HEK293T (cell line): ENCODE results near the gene NUP35.
"Not testable (repeated sequence)": the region's sequence is repeated elsewhere in the genome, so short reads cannot be mapped to it uniquely, and the experiment has no call there.

Source experiments
- BHLHE40 ChIP-seq: fragments of 450-650 bp; IDR thresholded peaks from 2 replicates; pipeline ENCODE4 v1.6.1; 2016; ENCODE audit warnings: mild to moderate bottlenecking, moderate library complexity, borderline replicate concordance
- CTBP1 ChIP-seq: fragments of 450-650 bp; IDR thresholded peaks from 2 replicates; pipeline ENCODE4 v1.6.1; 2016; ENCODE audit warnings: borderline replicate concordance
- FOXA1 ChIP-seq: fragments of 450-650 bp; IDR thresholded peaks from 2 replicates; pipeline ENCODE4 v1.6.1; 2016; ENCODE audit warnings: mild to moderate bottlenecking
- NFRKB ChIP-seq: fragments of 450-650 bp; IDR thresholded peaks from 2 replicates; pipeline ENCODE4 v1.6.1; 2016; ENCODE audit warnings: mild to moderate bottlenecking, moderate library complexity
- PKNOX1 ChIP-seq: fragments of 450-650 bp; IDR thresholded peaks from 2 replicates; pipeline ENCODE4 v1.6.1; 2016
- SP1 ChIP-seq: fragments of 450-650 bp; IDR thresholded peaks from 2 replicates; pipeline ENCODE4 v1.6.1; 2017

- not testable (repeated sequence) for TF ChIP-seq SP1, FOXA1, BHLHE40, PKNOX1, CTBP1, NFRKB
These were observed 42.7 kb downstream of the NUP35 start for GRCh38 chr2:183166976-183167375.
